Measurements from ENCODE around the gene PCDH8. TPM values are rescaled to one million over a fixed set of nuclear protein-coding genes. Genes with fewer than 3 reads are reported as not detected.
A peak's percentile ranks its signal among the peaks of the same experiment; 100 is the strongest.

PCDH8 gene
- total and polyA plus RNA-seq, 2 of the 13 experiments (the other 11 are each of a cell fraction or from before 2014, with no cell fraction given) = not detected

- TF ChIP-seq, protein P1, sequence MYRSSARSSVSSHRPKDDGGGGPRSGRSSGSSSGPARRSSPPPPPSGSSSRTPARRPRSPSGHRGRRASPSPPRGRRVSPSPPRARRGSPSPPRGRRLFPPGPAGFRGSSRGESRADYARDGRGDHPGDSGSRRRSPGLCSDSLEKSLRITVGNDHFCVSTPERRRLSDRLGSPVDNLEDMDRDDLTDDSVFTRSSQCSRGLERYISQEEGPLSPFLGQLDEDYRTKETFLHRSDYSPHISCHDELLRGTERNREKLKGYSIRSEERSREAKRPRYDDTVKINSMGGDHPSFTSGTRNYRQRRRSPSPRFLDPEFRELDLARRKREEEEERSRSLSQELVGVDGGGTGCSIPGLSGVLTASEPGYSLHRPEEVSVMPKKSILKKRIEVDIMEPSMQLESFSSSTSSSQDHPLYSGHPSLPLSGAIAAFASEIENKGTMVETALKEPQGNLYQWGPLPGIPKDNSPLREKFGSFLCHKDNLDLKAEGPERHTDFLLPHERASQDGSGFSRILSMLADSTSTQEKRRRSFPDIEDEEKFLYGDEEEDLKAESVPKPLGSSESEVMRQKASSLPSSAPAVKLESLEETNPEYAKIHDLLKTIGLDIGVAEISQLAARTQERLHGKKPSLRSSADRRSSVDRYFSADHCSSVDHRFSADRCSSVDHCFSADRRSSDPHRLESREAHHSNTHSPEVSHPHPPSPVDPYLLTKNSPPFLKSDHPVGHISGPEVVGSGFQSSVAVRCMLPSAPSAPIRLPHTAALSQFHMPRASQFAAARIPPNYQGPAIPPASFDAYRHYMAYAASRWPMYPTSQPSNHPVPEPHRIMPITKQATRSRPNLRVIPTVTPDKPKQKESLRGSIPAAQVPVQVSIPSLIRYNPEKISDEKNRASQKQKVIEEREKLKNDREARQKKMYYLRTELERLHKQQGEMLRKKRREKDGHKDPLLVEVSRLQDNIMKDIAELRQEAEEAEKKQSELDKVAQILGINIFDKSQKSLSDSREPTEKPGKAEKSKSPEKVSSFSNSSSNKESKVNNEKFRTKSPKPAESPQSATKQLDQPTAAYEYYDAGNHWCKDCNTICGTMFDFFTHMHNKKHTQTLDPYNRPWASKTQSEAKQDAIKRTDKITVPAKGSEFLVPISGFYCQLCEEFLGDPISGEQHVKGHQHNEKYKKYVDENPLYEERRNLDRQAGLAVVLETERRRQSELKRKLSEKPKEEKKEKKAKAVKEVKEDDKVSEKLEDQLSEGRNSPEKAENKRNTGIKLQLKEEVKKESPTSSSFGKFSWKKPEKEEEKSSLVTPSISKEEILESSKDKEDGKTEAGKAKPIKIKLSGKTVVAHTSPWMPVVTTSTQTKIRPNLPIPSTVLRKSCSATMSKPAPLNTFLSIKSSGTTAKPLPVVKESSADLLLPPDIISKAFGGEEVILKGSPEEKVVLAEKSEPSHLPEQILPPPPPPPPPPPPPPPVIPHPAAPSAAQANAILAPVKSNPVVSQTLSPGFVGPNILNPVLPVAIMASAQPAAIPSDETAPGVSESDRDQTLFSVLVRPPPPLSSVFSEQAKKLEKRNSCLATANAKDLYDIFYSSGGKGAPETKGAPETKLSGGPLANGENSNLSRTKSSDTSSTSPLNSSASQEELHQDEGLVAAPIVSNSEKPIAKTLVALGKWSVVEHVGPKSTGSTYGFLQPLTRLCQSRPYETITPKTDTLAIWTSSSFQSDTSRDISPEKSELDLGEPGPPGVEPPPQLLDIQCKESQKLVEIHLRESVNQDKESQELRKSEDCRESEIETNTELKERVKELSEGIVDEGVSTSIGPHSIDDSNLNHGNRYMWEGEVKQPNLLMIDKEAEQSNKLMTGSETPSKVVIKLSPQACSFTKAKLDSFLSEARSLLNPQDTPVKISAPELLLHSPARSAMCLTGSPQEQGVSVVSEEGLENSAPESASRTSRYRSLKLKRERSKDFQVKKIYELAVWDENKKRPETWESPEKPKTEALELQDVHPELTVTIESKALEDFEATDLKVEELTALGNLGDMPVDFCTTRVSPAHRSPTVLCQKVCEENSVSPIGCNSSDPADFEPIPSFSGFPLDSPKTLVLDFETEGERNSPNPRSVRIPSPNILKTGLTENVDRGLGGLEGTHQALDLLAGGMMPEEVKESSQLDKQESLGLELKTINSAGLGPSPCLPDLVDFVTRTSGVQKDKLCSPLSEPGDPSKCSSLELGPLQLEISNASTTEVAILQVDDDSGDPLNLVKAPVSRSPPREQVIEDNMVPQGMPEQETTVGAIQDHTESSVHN (CRISPR knock-in tag; IDR thresholded peaks at IDR 0.05) = no peak
- TF ChIP-seq IKZF5 (CRISPR knock-in tag; IDR thresholded peaks at IDR 0.05) (0 out of 2 replicates have a peak, but pooled peaks have one; percentile 34), AGO2 (optimal IDR thresholded peaks at IDR 0.05; ENCODE audit: low read depth, low read length) (no peak), ARNTL (CRISPR knock-in tag; IDR thresholded peaks at IDR 0.05) (no peak), AHR (CRISPR knock-in tag; IDR thresholded peaks at IDR 0.05) (no peak), PHF5A (CRISPR knock-in tag; IDR thresholded peaks at IDR 0.05; ENCODE audit: low read depth, unreplicated experiment) (no peak), ZBTB42 (CRISPR knock-in tag; IDR thresholded peaks at IDR 0.05) (no peak), GATAD1 (CRISPR knock-in tag; IDR thresholded peaks at IDR 0.05) (no peak), FLYWCH1 (CRISPR knock-in tag; IDR thresholded peaks at IDR 0.05) (no peak), SUZ12 (IDR thresholded peaks at IDR 0.05; ENCODE audit: low read depth, low read length) (no peak), ZNF790 (CRISPR knock-in tag; IDR thresholded peaks at IDR 0.05; ENCODE audit: borderline replicate concordance) (no peak), POLR2G (IDR thresholded peaks at IDR 0.05; ENCODE audit: low read depth, low read length) (no peak), ZNF577 (CRISPR knock-in tag; IDR thresholded peaks at IDR 0.05; ENCODE audit: borderline replicate concordance, low read depth) (no peak), NBN (conservative IDR thresholded peaks at IDR 0.05) (no peak), ZNF605 (CRISPR knock-in tag; IDR thresholded peaks at IDR 0.05) (no peak), CREB1 (IDR thresholded peaks at IDR 0.05) (no peak), CREB1 (CRISPR knock-in tag; IDR thresholded peaks at IDR 0.05) (no peak), FOXC1 (CRISPR knock-in tag; IDR thresholded peaks at IDR 0.05; ENCODE audit: borderline replicate concordance) (no peak)
- TF ChIP-seq, protein P2, sequence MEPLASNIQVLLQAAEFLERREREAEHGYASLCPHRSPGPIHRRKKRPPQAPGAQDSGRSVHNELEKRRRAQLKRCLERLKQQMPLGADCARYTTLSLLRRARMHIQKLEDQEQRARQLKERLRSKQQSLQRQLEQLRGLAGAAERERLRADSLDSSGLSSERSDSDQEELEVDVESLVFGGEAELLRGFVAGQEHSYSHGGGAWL (CRISPR knock-in tag; IDR thresholded peaks at IDR 0.05) = no peak
- TF ChIP-seq, protein P3, sequence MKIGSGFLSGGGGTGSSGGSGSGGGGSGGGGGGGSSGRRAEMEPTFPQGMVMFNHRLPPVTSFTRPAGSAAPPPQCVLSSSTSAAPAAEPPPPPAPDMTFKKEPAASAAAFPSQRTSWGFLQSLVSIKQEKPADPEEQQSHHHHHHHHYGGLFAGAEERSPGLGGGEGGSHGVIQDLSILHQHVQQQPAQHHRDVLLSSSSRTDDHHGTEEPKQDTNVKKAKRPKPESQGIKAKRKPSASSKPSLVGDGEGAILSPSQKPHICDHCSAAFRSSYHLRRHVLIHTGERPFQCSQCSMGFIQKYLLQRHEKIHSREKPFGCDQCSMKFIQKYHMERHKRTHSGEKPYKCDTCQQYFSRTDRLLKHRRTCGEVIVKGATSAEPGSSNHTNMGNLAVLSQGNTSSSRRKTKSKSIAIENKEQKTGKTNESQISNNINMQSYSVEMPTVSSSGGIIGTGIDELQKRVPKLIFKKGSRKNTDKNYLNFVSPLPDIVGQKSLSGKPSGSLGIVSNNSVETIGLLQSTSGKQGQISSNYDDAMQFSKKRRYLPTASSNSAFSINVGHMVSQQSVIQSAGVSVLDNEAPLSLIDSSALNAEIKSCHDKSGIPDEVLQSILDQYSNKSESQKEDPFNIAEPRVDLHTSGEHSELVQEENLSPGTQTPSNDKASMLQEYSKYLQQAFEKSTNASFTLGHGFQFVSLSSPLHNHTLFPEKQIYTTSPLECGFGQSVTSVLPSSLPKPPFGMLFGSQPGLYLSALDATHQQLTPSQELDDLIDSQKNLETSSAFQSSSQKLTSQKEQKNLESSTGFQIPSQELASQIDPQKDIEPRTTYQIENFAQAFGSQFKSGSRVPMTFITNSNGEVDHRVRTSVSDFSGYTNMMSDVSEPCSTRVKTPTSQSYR (CRISPR knock-in tag; IDR thresholded peaks at IDR 0.05; ENCODE audit: borderline replicate concordance) = no peak
These were observed 6.0 kb downstream of the PCDH8 start (continued) for GRCh38 chr13:52842441-52842840.
